Adrenal gland (tissue), 12 donors: ENCODE data around the gene NFE2L2. TPM values are rescaled to one million over a fixed set of nuclear protein-coding genes. Genes with fewer than 3 reads are reported as not detected.

Source experiments
- DNase-seq, 7 donors: peaks; one replicate each; pipeline ENCODE4 v3.0.0-alpha.2; 2019 to 2020
- H3K27ac ChIP-seq, 5 donors: fragments of 200-600 bp; sonication (generic) in 4 of 5; 1 replicate in 3 of 5; 2 replicates in 2 of 5; pipeline versions ENCODE4 v1.5.1 to v1.8.0; 2016 to 2020; ENCODE audit warnings: mild to moderate bottlenecking in 1 of 5
- H3K27me3 ChIP-seq: fragments of 200-600 bp; 2 replicates; pipeline ENCODE4 v1.8.0; 2021
- H3K36me3 ChIP-seq, 2 donors: fragments of 200-600 bp; replicated peaks in 1 of 2; 1 replicate in 1 of 2; 2 replicates in 1 of 2; pipeline versions ENCODE4 v1.5.1 to v1.8.0; 2018 to 2022
- H3K4me1 ChIP-seq, 2 donors: fragments of 200-600 bp; replicated peaks in 1 of 2; 1 replicate in 1 of 2; 2 replicates in 1 of 2; pipeline versions ENCODE4 v1.5.1 to v1.8.0; 2018 to 2021
- H3K4me3 ChIP-seq, 4 donors: fragments of 200-600 bp; sonication (generic) in 3 of 4; one replicate each; pipeline ENCODE4 v1.5.1; 2016 to 2018
- H3K9me3 ChIP-seq, 3 donors: fragments of 200-600 bp; sonication (generic) in 1 of 3; replicated peaks in 1 of 3; 1 replicate in 2 of 3; 2 replicates in 1 of 3; pipeline versions ENCODE4 v1.5.1 to v1.8.0; 2016 to 2021
- CTCF ChIP-seq, 6 experiments: fragments of 450-650 bp in 4 of 6; fragments of 200-600 bp in 2 of 6; sonication (generic) in 1 of 6; IDR thresholded peaks; 1 replicate in 5 of 6; 2 replicates in 1 of 6; pipeline versions ENCODE4 v1.5.1 to v1.8.0; 2016 to 2021; ENCODE audit warnings: antibody characterized with exemption in 6 of 6, mild to moderate bottlenecking in 2 of 6, moderate library complexity in 1 of 6
- POLR2A ChIP-seq, 2 donors: fragments of 450-650 bp; IDR thresholded peaks; one replicate each; pipeline ENCODE4 v1.6.1; 2017; ENCODE audit warnings: antibody characterized with exemption in 2 of 2, mild to moderate bottlenecking in 2 of 2, moderate library complexity in 1 of 2
- WGBS, 4 donors: extraction: QIAGEN DNeasy Blood & Tissue Kit in 2 of 4; methylation state at CpG; one replicate each; pipeline versions ENCODE4 v1.1.5 to v1.1.7; 2013 to 2017; 5-methylcytosine and 5-hydroxymethylcytosine counted together
- intact Hi-C, 2 donors: fragments of 100-400 bp; cut with DNase I; formaldehyde crosslinking; loops; one replicate each; pipeline versions ENCODE4 v1.14.1 to v1.15.0; 2022 to 2023
- polyA plus RNA-seq, 3 donors: library from polyadenylated mRNA; stranded (reverse); fragments of 200-250 nt in 2 of 3; fragments of 350-450 nt in 1 of 3; fragmentation: Illumina TruSeq in 1 of 3; extraction: RNeasy Lipid Tissue Mini Kit (QIAGEN cat#74804) in 1 of 3; gene quantifications; one replicate each; pipeline ENCODE4 v1.2.3, GENCODE V29; 2013 to 2014
- total RNA-seq, 9 donors: library from RNA; depleted of rRNA in 4 of 9; stranded (reverse); fragments of >200 nt in 4 of 9; fragments of 120-200 nt in 1 of 9; fragmentation: NEBNext Ultra II Directional in 1 of 9; extraction: Animal tissue kit (Norgen Biotek cat#: 25700) in 1 of 9; gene quantifications; one replicate each; pipeline versions ENCODE4 v1.1.0 to v1.2.4, GENCODE V29; 2013 to 2023
- donor health status: healthy with polysubstance abuse.
- donor health status: Bipolar disorder and iron deficiency.
- donor health status: DM: yes; HTN: yes; CAD: no.
- donor health status: DM: no; HTN: no; CAD: no.
- donor health status: DM: no; HTN: no; CAD: no.
- donor health status: DM: yes; HTN: yes; CAD: no.

The NFE2L2 gene
- total and polyA plus RNA-seq, 12 donors: 41.1 to 119 (median 80.4) TPM

DNA sequence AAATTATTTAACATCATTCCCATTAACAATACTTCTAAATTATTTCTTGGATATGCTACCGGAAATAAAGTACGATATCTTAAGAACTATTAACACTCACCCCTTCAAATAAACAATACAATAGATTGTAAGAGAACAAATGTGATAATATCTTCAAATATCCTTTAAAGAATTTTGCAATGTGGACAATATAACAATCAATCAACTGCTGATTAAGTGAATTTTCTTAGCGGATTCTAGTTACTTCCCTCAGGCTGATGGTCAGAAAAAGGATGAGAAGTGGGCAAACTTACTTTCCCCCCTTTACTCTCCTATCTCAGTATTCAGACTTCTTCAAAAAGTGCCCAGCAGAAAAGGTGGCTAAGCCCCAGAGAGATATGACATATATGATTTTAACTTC lies 10.8 kb downstream of the NFE2L2 start:
- no peaks in the 10 kb centered on the region for H3K36me3 ChIP-seq
- no peaks in the 10 kb centered on the region for H3K27me3 ChIP-seq
- intact Hi-C loops: no loop called here
- no peak overlapping the region for H3K4me3 ChIP-seq
- DNase-seq: no peak
- H3K9me3 ChIP-seq: no peaks in the 10 kb centered on the region
- WGBS, 4 donors: 69 to 80% (median 75%) methylated on average over 3 of the region's 3 CpGs
- peaks cover 43 to 92% of the 10 kb centered on the region in 2 donors for H3K4me1 ChIP-seq
- no peak for TF ChIP-seq POLR2A (IDR thresholded peaks at IDR 0.05)
- no peak for TF ChIP-seq CTCF (IDR thresholded peaks at IDR 0.05)
- peak overlapping the region in 2 of 5 donors; percentile 22 to 81 for H3K27ac ChIP-seq

DNA sequence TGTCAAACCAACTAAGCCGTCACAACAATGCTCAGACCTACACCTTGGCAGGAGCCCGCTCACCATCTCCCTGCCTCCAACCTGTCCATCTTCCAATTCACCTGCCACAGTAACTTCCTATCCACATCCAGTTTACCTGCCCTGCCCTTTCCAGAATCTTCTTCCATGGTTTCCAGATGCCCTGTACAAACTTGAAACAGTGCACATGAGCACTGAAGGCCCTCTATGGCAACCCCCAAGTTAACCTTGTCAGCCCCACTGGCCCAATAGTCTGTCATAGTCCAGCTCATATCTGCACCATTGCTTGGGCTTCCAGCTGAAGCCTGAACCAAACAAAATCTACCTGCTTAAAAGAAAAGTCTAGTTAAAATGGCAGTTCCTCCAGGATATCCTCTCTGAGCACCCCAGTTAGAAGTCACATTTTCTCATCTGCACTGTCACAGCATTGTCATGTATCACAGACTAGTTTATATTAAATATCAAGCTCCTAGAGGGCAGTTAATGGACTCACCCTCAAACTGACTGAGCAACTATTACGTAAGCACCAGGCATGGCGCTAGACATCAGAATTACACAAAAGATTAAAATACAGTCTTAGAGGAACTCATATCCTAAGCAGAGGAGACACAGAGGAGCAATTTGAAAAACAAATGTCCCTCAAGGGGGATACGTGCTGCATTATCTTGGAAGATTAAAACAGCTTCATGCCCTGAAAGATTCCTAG lies 11.6 kb downstream of the NFE2L2 start:
- WGBS, 4 donors: 77 to 86% (median 80%) methylated on average over 5 of the region's 5 CpGs
- intact Hi-C loops: no loop called here
- no peaks in the 10 kb centered on the region for H3K9me3 ChIP-seq
- no peak for TF ChIP-seq CTCF (IDR thresholded peaks at IDR 0.05)
- H3K4me1 ChIP-seq: peaks cover 43 to 96% of the 10 kb centered on the region in 2 donors
- DNase-seq: no peak
- H3K27ac ChIP-seq: peak overlapping the region in 4 of 5 donors; percentile 16 to 81 (median 58)
- no peaks in the 10 kb centered on the region for H3K27me3 ChIP-seq
- no peak overlapping the region for H3K4me3 ChIP-seq
- no peaks in the 10 kb centered on the region for H3K36me3 ChIP-seq

- no peak for DNase-seq
- Histone ChIP-seq H3K27ac (peak overlapping the region in 2 of 5 donors; percentile 41 to 69), H3K36me3 (no peaks in the 10 kb centered on the region), H3K27me3 (no peaks in the 10 kb centered on the region), H3K4me3 (no peak overlapping the region), H3K9me3 (no peaks in the 10 kb centered on the region), H3K4me1 (peaks cover 49 to 93% of the 10 kb centered on the region in 2 donors)
- intact Hi-C loops: no loop called here
- TF ChIP-seq POLR2A (IDR thresholded peaks at IDR 0.05): no peak
- no peak for TF ChIP-seq CTCF (IDR thresholded peaks at IDR 0.05)
- WGBS, 4 donors: 82 to 98% (median 89%) methylated on average over 3 of the region's 3 CpGs
Observed at GRCh38 chr2:177251165-177251542, 13.4 kb downstream of the NFE2L2 start.

DNA sequence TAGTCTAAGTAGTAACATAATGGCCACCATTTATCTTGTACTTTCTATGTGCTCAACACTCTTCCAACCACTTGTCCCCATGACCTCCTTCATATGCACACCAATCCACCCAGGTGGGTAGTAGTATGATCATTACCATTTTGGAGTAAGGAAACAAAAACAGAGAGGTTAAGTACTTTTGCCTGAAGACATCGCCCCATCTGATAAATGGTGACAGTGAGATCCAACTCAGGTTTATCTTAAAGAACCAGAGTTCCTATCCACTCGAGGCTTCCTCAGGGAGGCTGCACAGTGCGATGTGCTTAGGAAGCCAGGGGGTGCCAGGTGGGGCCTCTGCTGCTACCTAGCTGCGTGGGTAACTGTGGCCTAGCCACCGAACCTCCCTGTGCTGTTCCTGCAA lies 14.1 kb downstream of the NFE2L2 start:
- WGBS, 4 donors: 88 to 91% (median 89%) methylated on average over 3 to 5 of the region's 5 CpGs

More for the DNA sequence above, 14.1 kb downstream of the NFE2L2 start:
- no peaks in the 10 kb centered on the region for H3K9me3 ChIP-seq
- H3K27me3 ChIP-seq: no peaks in the 10 kb centered on the region
- H3K4me1 ChIP-seq: peaks cover 50 to 93% of the 10 kb centered on the region in 2 donors
- intact Hi-C loops: no loop called here
- H3K36me3 ChIP-seq: no peaks in the 10 kb centered on the region
- DNase-seq: no peak
- TF ChIP-seq POLR2A (IDR thresholded peaks at IDR 0.05) (no peak), CTCF (IDR thresholded peaks at IDR 0.05) (no peak)
- peak overlapping the region in 1 of 5 donors; percentile 69 for H3K27ac ChIP-seq
- H3K4me3 ChIP-seq: no peak overlapping the region
